ENCODE results near the gene TMEM79. TPM values are rescaled to one million over a fixed set of nuclear protein-coding genes. Genes with fewer than 3 reads are reported as not detected.
A peak's percentile ranks its signal among the peaks of the same experiment; 100 is the strongest.

TMEM79 gene
- total and polyA plus RNA-seq, 2 donors (not counting 1 experiment from before 2014, with no cell fraction given), result 1.1 to 3.6 TPM

- H3K9me3 ChIP-seq (ENCODE audit: control insufficient read depth, insufficient read depth, low read depth, low read length), result no peaks in the 10 kb centered on the region
- H3K36me3 ChIP-seq (ENCODE audit: control insufficient read depth, insufficient read depth, low read length), result peaks cover 4% of the 10 kb centered on the region
- H3K9ac ChIP-seq (ENCODE audit: insufficient read depth, low read length), result peak within 1 kb of the TSS; percentile 62
- peak within 1 kb of the TSS; percentile 90 for H3K4me2 ChIP-seq (ENCODE audit: extremely low read depth, insufficient read depth, low read length)
- peak; percentile 58 to 81 for DNase-seq (ENCODE audit: low read depth in 2 of 2)
- no peaks in the 10 kb centered on the region for H4K20me1 ChIP-seq (ENCODE audit: control insufficient read depth, extremely low read depth, insufficient read depth, low read length)
- no peaks in the 10 kb centered on the region for H3K27me3 ChIP-seq (ENCODE audit: control insufficient read depth, insufficient read depth, low read length)
- H3K4me3 ChIP-seq (replicated peaks in 1 of 4; ENCODE audit: control extremely low read depth in 1 of 4, insufficient read depth in 1 of 4, low read depth in 3 of 4, low read length in 4 of 4), result peak within 1 kb of the TSS; percentile 54 to 91 (median 82)
- peak within 1 kb of the TSS; percentile 23 for H3K27ac ChIP-seq (ENCODE audit: insufficient read depth, low read length)
- TF ChIP-seq EZH2 (IDR thresholded peaks at IDR 0.05; ENCODE audit: low read length, missing control alignments), result no peak
- TF ChIP-seq, protein P1, sequence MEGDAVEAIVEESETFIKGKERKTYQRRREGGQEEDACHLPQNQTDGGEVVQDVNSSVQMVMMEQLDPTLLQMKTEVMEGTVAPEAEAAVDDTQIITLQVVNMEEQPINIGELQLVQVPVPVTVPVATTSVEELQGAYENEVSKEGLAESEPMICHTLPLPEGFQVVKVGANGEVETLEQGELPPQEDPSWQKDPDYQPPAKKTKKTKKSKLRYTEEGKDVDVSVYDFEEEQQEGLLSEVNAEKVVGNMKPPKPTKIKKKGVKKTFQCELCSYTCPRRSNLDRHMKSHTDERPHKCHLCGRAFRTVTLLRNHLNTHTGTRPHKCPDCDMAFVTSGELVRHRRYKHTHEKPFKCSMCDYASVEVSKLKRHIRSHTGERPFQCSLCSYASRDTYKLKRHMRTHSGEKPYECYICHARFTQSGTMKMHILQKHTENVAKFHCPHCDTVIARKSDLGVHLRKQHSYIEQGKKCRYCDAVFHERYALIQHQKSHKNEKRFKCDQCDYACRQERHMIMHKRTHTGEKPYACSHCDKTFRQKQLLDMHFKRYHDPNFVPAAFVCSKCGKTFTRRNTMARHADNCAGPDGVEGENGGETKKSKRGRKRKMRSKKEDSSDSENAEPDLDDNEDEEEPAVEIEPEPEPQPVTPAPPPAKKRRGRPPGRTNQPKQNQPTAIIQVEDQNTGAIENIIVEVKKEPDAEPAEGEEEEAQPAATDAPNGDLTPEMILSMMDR (conservative IDR thresholded peaks at IDR 0.05 in 1 of 2, IDR thresholded peaks at IDR 0.05 in 1 of 2; ENCODE audit: low read depth in 1 of 2, low read length in 2 of 2), result no peak
- peaks cover 6% of the 10 kb centered on the region for H3K79me2 ChIP-seq (ENCODE audit: control insufficient read depth, insufficient read depth, low read length)
- H2AFZ ChIP-seq (ENCODE audit: low read length), result peak within 1 kb of the TSS; percentile 95
- peaks cover 8% of the 10 kb centered on the region for H3K4me1 ChIP-seq (ENCODE audit: control insufficient read depth, extremely low read depth, insufficient read depth, low read length)
These were observed 11.3 kb downstream of the TMEM79 start, which contains the start of gene GLMP for GRCh38 chr1:156295391-156295947. Gene GLMP, minus strand, starts transcription at chr1:156295679. Its CDS starts 34 bp downstream, at chr1:156295645.

DNA sequence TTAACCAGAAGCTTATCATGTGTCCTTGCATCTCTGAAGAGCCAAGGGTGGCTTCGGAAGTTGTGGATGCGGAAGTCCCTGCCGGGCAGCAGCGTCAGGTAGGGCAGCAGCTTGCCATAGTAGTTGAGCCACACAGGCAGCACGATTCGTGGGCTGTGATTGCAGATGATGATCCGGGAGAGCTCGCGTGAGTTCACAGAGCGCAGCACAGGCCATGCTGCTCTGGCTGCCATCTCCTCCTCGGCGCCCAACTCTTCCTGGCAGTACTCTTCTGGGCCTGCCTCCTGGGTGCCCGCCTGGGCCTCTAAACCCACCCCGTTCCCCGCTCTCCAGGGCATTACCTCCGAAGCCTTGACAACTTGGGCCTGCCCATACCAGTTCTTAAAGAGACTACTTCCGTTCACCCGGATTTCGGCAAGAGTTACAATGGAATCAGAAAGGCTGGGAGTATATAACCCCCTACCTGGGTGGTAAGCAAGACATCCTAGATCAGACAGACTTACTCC is 14.8 kb downstream of the TMEM79 start, which contains the start of gene VHLL:
Gene VHLL (minus strand): TSS at position 456 of the 506 bp plus-strand sequence. CDS start 118 bp downstream, at position 338.
- Histone ChIP-seq H2AFZ (ENCODE audit: low read length) (no peak within 1 kb of the TSS), H4K20me1 (ENCODE audit: control insufficient read depth, extremely low read depth, insufficient read depth, low read length) (no peaks in the 10 kb centered on the region), H3K4me3 (replicated peaks in 1 of 4; ENCODE audit: control extremely low read depth in 1 of 4, insufficient read depth in 1 of 4, low read depth in 3 of 4, low read length in 4 of 4) (no peak within 1 kb of the TSS), H3K9me3 (ENCODE audit: control insufficient read depth, insufficient read depth, low read depth, low read length) (no peaks in the 10 kb centered on the region), H3K9ac (ENCODE audit: insufficient read depth, low read length) (no peak within 1 kb of the TSS), H3K4me1 (ENCODE audit: control insufficient read depth, extremely low read depth, insufficient read depth, low read length) (peaks cover 6% of the 10 kb centered on the region), H3K27me3 (ENCODE audit: control insufficient read depth, insufficient read depth, low read length) (no peaks in the 10 kb centered on the region), H3K79me2 (ENCODE audit: control insufficient read depth, insufficient read depth, low read length) (peaks cover 6% of the 10 kb centered on the region), H3K27ac (ENCODE audit: insufficient read depth, low read length) (no peak within 1 kb of the TSS), H3K36me3 (ENCODE audit: control insufficient read depth, insufficient read depth, low read length) (no peaks in the 10 kb centered on the region), H3K4me2 (ENCODE audit: extremely low read depth, insufficient read depth, low read length) (no peak within 1 kb of the TSS)
- no peak for DNase-seq (ENCODE audit: low read depth in 2 of 2)
- TF ChIP-seq, protein P1 (conservative IDR thresholded peaks at IDR 0.05 in 1 of 2, IDR thresholded peaks at IDR 0.05 in 1 of 2; ENCODE audit: low read depth in 1 of 2, low read length in 2 of 2), result no peak
- no peak for TF ChIP-seq EZH2 (IDR thresholded peaks at IDR 0.05; ENCODE audit: low read length, missing control alignments)

DNA sequence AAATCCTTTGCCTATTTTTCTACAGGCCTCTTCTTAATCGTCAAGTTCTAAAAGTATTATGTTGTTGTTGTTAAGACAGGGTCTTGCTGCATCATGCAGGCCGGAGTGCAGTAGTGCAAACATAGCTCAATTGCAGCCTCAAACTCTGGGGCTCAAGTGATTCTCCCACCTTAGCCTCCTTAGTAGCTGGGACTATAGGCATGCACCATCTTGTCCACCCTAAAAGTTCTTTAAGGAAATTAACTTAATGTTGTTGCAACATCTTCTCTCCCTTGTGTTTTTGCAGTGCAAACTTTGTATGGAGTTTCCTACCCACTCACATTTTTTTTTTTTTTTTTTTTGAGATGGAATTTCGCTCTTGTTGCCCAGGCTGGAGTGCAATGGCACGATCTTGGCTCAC is 19.1 kb downstream of the TMEM79 start:
- Histone ChIP-seq H3K27ac (ENCODE audit: insufficient read depth, low read length) (no peak overlapping the region), H3K9ac (ENCODE audit: insufficient read depth, low read length) (no peak overlapping the region), H3K79me2 (ENCODE audit: control insufficient read depth, insufficient read depth, low read length) (no peaks in the 10 kb centered on the region), H3K9me3 (ENCODE audit: control insufficient read depth, insufficient read depth, low read depth, low read length) (no peaks in the 10 kb centered on the region), H3K4me3 (replicated peaks in 1 of 4; ENCODE audit: control extremely low read depth in 1 of 4, insufficient read depth in 1 of 4, low read depth in 3 of 4, low read length in 4 of 4) (no peak overlapping the region), H3K4me1 (ENCODE audit: control insufficient read depth, extremely low read depth, insufficient read depth, low read length) (no peaks in the 10 kb centered on the region), H4K20me1 (ENCODE audit: control insufficient read depth, extremely low read depth, insufficient read depth, low read length) (no peaks in the 10 kb centered on the region), H3K4me2 (ENCODE audit: extremely low read depth, insufficient read depth, low read length) (no peak overlapping the region), H2AFZ (ENCODE audit: low read length) (no peak overlapping the region), H3K27me3 (ENCODE audit: control insufficient read depth, insufficient read depth, low read length) (no peaks in the 10 kb centered on the region), H3K36me3 (ENCODE audit: control insufficient read depth, insufficient read depth, low read length) (peaks cover 6% of the 10 kb centered on the region)
- DNase-seq (ENCODE audit: low read depth in 2 of 2), result no peak
- TF ChIP-seq, protein P1 (conservative IDR thresholded peaks at IDR 0.05 in 1 of 2, IDR thresholded peaks at IDR 0.05 in 1 of 2; ENCODE audit: low read depth in 1 of 2, low read length in 2 of 2), result no peak
- no peak for TF ChIP-seq EZH2 (IDR thresholded peaks at IDR 0.05; ENCODE audit: low read length, missing control alignments)

Measured in fibroblast of lung (primary cell).